ENCODE data around the gene FRZB.

GRCh38 chr2:182870227-182870626, 3.8 kb upstream of the FRZB start:
- no peak for TF ChIP-seq POLR2AphosphoS5 (IDR thresholded peaks at IDR 0.05; ENCODE audit: borderline replicate concordance, low read depth, low read length)
- no peak for TF ChIP-seq EZH2 (IDR thresholded peaks at IDR 0.05)

Measured in SK-N-MC (cell line).